Spleen (tissue), 11 donors: ENCODE measurements around the gene KLF16. TPM values are rescaled to one million over a fixed set of nuclear protein-coding genes. Genes with fewer than 3 reads are reported as not detected.

Experiments used
- DNase-seq: peaks from one replicate; pipeline ENCODE4 v3.0.0-alpha.2; 2020
- H3K27ac ChIP-seq, 8 donors: fragments of 200-600 bp; sonication (generic) in 7 of 8; 1 replicate in 4 of 8; 2 replicates in 4 of 8; pipeline versions ENCODE4 v1.5.0 to v1.8.0; 2016 to 2021; ENCODE audit warnings: inconsistent platforms in 4 of 8, mild to moderate bottlenecking in 4 of 8, moderate library complexity in 1 of 8
- H3K27me3 ChIP-seq, 7 donors: fragments of 200-600 bp; sonication (generic) in 6 of 7; replicated peaks in 1 of 7; 1 replicate in 4 of 7; 2 replicates in 3 of 7; pipeline versions ENCODE4 v1.5.0 to v1.8.0; 2016 to 2021; ENCODE audit warnings: inconsistent platforms in 3 of 7, mild to moderate bottlenecking in 1 of 7
- H3K36me3 ChIP-seq, 6 donors: fragments of 200-600 bp; sonication (generic) in 5 of 6; 1 replicate in 4 of 6; 2 replicates in 2 of 6; pipeline versions ENCODE4 v1.5.0 to v1.8.0; 2016 to 2021; ENCODE audit warnings: inconsistent platforms in 2 of 6
- H3K4me1 ChIP-seq, 6 donors: fragments of 200-600 bp; sonication (generic) in 5 of 6; 1 replicate in 3 of 6; 2 replicates in 3 of 6; pipeline versions ENCODE4 v1.5.0 to v1.8.0; 2016 to 2021; ENCODE audit warnings: inconsistent platforms in 3 of 6
- H3K4me3 ChIP-seq, 8 donors: fragments of 200-600 bp; sonication (generic) in 7 of 8; 1 replicate in 4 of 8; 2 replicates in 4 of 8; pipeline versions ENCODE4 v1.5.0 to v1.8.0; 2016 to 2021; ENCODE audit warnings: inconsistent platforms in 4 of 8, mild to moderate bottlenecking in 4 of 8, moderate library complexity in 2 of 8
- H3K9me3 ChIP-seq, 8 donors: fragments of 200-600 bp; sonication (generic) in 7 of 8; 1 replicate in 4 of 8; 2 replicates in 4 of 8; pipeline versions ENCODE4 v1.5.0 to v1.8.0; 2016 to 2021; ENCODE audit warnings: inconsistent platforms in 4 of 8
- POLR2A ChIP-seq, 3 donors: fragments of 450-650 bp; IDR thresholded peaks; one replicate each; pipeline ENCODE4 v1.5.1; 2017; ENCODE audit warnings: antibody characterized with exemption in 3 of 3, mild to moderate bottlenecking in 1 of 3
- POLR2AphosphoS5 ChIP-seq, 3 donors: sonication (generic); formaldehyde crosslinking; IDR thresholded peaks; one replicate each; pipeline ENCODE4 v1.5.1; 2017; ENCODE audit warnings: antibody characterized with exemption in 3 of 3
- WGBS, 5 donors: extraction: QIAGEN DNeasy Blood & Tissue Kit in 3 of 5; methylation state at CpG; one replicate each; pipeline versions ENCODE4 v1.1.5 to v1.1.7; 2013 to 2018; 5-methylcytosine and 5-hydroxymethylcytosine counted together
- intact Hi-C: fragments of 100-400 bp; cut with DNase I; formaldehyde crosslinking; loops from one replicate; pipeline ENCODE4 v1.15.0; 2023; ENCODE audit warnings: low total_unique reads
- polyA plus RNA-seq, 3 donors: library from polyadenylated mRNA; stranded (reverse); fragments of 200-250 nt; gene quantifications; one replicate each; pipeline ENCODE4 v1.2.1, GENCODE V29; 2013
- total RNA-seq, 7 donors: library from RNA; depleted of rRNA in 3 of 7; stranded (reverse); fragments of >200 nt in 3 of 7; fragmentation: NEBNext Ultra II Directional in 4 of 7; extraction: Animal tissue kit (Norgen Biotek cat#: 25700) in 4 of 7; gene quantifications; one replicate each; pipeline versions ENCODE4 v1.1.0 to v1.2.1, GENCODE V29; 2016 to 2021
- TF ChIP-seq, protein P1 (sequence below), 11 experiments: fragments of 200-600 bp in 7 of 11; fragments of 450-650 bp in 4 of 11; sonication (generic) in 4 of 11; IDR thresholded peaks in 8 of 11; conservative IDR thresholded peaks in 3 of 11; 1 replicate in 7 of 11; 2 replicates in 4 of 11; pipeline versions ENCODE4 v1.4.0 to v1.8.0; 2016 to 2021; ENCODE audit warnings: antibody characterized with exemption in 11 of 11, inconsistent platforms in 4 of 11, mild to moderate bottlenecking in 1 of 11
- donor health status: healthy with polysubstance abuse.
- donor health status: DM: no; HTN: no; CAD: no; lungs with moderate emphysema.
- donor health status: DM: no; HTN: no; CAD: no.
- donor health status: Bipolar disorder and iron deficiency.
- donor health status: healthy.
- donor health status: DM: no; HTN: no; CAD: no.
- donor health status: DM: yes; HTN: yes; CAD: no.

The KLF16 gene
- total and polyA plus RNA-seq, 10 donors, result 7.1 to 39.0 (median 18.4) TPM

DNA sequence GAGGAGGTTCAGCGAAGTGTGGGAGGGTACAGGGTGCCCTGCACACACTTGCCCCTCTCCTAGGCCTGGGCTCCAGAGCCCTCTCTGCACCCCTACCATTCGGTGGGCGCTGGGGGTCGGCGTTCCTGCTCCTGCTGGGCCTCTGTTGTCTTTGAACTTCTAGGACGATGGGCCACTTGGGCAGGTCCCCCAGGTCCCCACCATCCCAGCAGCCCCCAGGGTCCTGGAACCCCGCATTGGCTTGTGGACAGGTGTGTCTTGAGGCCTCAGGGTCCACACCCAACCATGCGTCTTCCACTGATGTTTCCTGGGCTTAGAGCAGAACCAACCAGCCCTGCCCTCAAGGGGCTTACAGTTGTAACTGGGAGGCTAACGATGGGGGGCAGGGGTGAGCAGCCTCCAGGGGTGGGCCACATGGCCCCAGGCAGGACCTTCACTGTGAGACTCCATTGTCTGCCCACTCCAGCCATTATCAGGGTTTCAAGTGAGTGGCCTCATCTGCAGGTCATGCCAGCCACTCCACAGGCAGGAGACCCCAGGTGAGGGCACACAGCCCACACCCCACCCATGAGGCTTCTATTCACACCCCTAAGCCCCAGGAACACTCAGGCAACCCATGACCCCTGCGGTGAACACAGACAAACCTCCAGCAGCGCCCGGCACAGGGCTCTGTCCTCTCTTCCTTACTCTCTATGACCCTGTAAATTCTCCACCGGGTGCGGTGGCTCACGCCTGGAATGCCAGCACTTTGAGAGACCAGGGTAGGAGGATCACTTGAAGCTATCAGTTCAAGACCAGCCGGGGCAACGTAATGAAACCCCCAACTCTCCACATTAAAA, 2.0 kb upstream of the KLF16 start:
- TF ChIP-seq, protein P1, sequence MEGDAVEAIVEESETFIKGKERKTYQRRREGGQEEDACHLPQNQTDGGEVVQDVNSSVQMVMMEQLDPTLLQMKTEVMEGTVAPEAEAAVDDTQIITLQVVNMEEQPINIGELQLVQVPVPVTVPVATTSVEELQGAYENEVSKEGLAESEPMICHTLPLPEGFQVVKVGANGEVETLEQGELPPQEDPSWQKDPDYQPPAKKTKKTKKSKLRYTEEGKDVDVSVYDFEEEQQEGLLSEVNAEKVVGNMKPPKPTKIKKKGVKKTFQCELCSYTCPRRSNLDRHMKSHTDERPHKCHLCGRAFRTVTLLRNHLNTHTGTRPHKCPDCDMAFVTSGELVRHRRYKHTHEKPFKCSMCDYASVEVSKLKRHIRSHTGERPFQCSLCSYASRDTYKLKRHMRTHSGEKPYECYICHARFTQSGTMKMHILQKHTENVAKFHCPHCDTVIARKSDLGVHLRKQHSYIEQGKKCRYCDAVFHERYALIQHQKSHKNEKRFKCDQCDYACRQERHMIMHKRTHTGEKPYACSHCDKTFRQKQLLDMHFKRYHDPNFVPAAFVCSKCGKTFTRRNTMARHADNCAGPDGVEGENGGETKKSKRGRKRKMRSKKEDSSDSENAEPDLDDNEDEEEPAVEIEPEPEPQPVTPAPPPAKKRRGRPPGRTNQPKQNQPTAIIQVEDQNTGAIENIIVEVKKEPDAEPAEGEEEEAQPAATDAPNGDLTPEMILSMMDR (IDR thresholded peaks at IDR 0.05 in 8 of 11, conservative IDR thresholded peaks at IDR 0.05 in 3 of 11), result no peak
- no peak for TF ChIP-seq POLR2A (IDR thresholded peaks at IDR 0.05)
- no peak for TF ChIP-seq POLR2AphosphoS5 (IDR thresholded peaks at IDR 0.05)
- peak overlapping the region; percentile 86 to 99 (median 96) for H3K27ac ChIP-seq
- intact Hi-C loops, result no loop called here
- WGBS, 5 donors, result 84 to 94% (median 91%) methylated on average over 12 to 17 of the region's 17 CpGs
- peaks cover 0 to 17% (median 0%) of the 10 kb centered on the region in 6 donors for H3K36me3 ChIP-seq
- H3K4me1 ChIP-seq, result peaks cover 18 to 70% (median 36%) of the 10 kb centered on the region in 6 donors
- no peaks in the 10 kb centered on the region for H3K27me3 ChIP-seq
- H3K9me3 ChIP-seq, result no peaks in the 10 kb centered on the region
- peak; percentile 80 for DNase-seq
- H3K4me3 ChIP-seq, result peak overlapping the region in 6 of 8 donors; percentile 74 to 92 (median 82)

DNA sequence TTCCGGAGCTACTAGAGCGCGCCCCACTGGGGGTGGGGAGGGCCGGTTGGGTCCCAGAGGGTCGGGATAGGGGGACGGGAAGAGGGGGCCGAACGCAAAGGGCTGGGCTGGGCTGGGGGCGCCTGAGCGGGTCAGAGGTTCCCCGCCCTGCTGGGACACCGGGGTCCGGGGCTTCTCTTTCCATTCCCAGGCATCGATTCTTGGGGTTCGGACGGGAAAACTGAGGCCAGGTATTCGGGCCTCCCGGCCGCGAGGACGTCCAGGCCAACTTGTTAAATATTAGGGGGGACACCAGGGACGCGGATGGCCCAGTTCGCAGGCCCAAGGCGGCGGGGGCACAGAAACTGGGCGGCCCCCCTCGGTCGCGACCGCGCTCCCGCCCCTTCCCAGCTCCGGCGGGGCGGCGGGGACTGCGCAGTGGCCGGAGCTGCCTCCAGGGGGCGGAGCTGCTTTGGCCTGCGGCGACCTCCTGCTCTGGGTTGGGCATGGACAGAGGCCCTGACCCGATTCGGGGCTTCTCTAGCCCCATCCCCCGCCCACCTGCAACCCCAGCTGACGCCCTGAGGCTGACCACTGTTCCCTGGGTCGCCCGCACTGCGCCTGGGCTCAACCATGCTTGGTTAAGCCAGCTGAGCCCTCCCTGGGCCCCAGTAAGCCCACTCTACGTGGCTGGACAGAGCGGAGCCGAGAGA, 1.2 kb upstream of the KLF16 start:
- DNase-seq, result peak; percentile 96
- peak overlapping the region; percentile 69 to 92 (median 80) for H3K4me3 ChIP-seq
- H3K4me1 ChIP-seq, result peaks cover 23 to 72% (median 41%) of the 10 kb centered on the region in 6 donors
- H3K36me3 ChIP-seq, result peaks cover 0 to 10% (median 0%) of the 10 kb centered on the region in 6 donors
- no peaks in the 10 kb centered on the region for H3K27me3 ChIP-seq
- intact Hi-C loops, result no loop called here
- H3K9me3 ChIP-seq, result no peaks in the 10 kb centered on the region
- peak overlapping the region; percentile 86 to 99 (median 96) for H3K27ac ChIP-seq
- 3 to 6% (median 5%) methylated on average over 22 to 52 of the region's 52 CpGs for WGBS, 5 donors
- TF ChIP-seq, protein P1 (IDR thresholded peaks at IDR 0.05 in 8 of 11, conservative IDR thresholded peaks at IDR 0.05 in 3 of 11), result peak; percentile 86 to 99 (median 94)
- TF ChIP-seq POLR2A (IDR thresholded peaks at IDR 0.05) (no peak), POLR2AphosphoS5 (IDR thresholded peaks at IDR 0.05) (peak; percentile 51 to 84 (median 66))

DNA sequence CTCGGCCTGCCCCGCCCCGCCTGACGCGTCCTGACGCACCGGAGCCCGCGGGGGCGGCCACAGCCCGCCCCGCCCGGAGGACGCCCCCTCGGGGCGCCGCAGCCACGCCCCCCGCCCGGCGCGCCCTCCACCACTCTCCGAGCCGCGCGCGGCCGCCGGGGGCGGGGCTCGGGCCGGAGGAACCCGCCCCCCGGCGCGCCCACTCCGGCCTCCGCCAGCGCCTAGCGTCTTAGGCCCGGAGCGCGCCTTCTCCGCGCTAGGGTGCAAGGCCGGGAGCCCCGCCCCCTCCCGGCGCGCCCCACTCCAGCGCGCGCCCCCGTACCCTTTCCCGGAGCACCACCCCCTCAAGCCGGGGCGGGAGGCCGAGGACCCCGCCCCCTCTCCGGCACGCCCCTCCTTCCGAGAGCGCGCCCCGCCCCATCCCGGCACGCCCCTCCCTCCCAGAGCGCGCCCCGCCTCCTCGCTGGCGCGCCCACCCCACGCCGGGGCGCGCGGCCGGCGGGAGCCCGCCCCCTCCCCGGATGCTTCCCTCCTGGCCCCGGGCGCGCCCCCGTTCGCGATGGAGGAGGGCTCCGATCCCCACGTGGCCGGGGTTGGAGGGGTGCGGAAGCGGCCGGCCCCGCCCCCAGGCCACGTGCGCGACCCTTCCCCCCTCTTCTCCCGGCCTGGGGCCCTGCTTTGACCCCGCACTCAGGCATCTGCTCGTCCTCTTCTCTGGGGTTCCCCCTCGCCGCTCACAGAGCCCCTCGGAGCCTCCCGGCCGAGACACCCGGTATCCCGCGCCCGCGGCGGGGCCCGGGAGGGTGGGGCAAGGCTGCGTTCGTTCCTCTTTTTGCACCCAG, 480 bp upstream of the KLF16 start:
- intact Hi-C loops, result no loop called here
- H3K4me1 ChIP-seq, result peaks cover 23 to 72% (median 48%) of the 10 kb centered on the region in 6 donors
- peak overlapping the region; percentile 86 to 99 (median 96) for H3K27ac ChIP-seq
- no peaks in the 10 kb centered on the region for H3K27me3 ChIP-seq
- WGBS, 5 donors, result 0 to 1% (median 1%) methylated on average over 14 to 115 of the region's 115 CpGs
- H3K4me3 ChIP-seq, result peak overlapping the region; percentile 69 to 92 (median 80)
- no peaks in the 10 kb centered on the region for H3K9me3 ChIP-seq
- H3K36me3 ChIP-seq, result peaks cover 0 to 2% (median 0%) of the 10 kb centered on the region in 6 donors
- TF ChIP-seq POLR2A (IDR thresholded peaks at IDR 0.05) (no peak), POLR2AphosphoS5 (IDR thresholded peaks at IDR 0.05) (peak; percentile 46 to 81 (median 68))
- TF ChIP-seq, protein P1 (IDR thresholded peaks at IDR 0.05 in 8 of 11, conservative IDR thresholded peaks at IDR 0.05 in 3 of 11), result peak in 1 of 11 experiments; percentile 24
- peak; percentile 98 for DNase-seq
